ENCODE results near the gene SLC23A2. TPM values are rescaled to one million over a fixed set of nuclear protein-coding genes. Genes with fewer than 3 reads are reported as not detected.

The SLC23A2 gene
- polyA plus RNA-seq, 3 donors = 3.3 to 28.4 (median 6.4) TPM

GRCh38 chr20:5000263-5001173 lies 792 bp downstream of the SLC23A2 start:
- Mint-ChIP-seq H3K9me3 (peaks cover 0 to 3% (median 0%) of the 10 kb centered on the region in 7 donors), H3K27ac (peak overlapping the region in 6 of 7 donors; percentile 81 to 86 (median 84)), H3K4me1 (peaks cover 39% of the 10 kb centered on the region), H3K27me3 (ENCODE audit: low read depth in 3 of 3) (peaks cover 0 to 7% (median 0%) of the 10 kb centered on the region in 3 donors), H3K36me3 (no peaks in the 10 kb centered on the region), H3K4me3 (peak overlapping the region; percentile 97)
- Histone ChIP-seq H4K20me1 (ENCODE audit: insufficient read depth, low read length) (peaks cover 46% of the 10 kb centered on the region), H3K27me3 (ENCODE audit: control insufficient read depth in 2 of 2, insufficient read depth in 2 of 2, low read length in 2 of 2) (no peaks in the 10 kb centered on the region), H3K4me1 (ENCODE audit: control insufficient read depth in 1 of 2, insufficient read depth in 2 of 2, low read length in 2 of 2) (peaks cover 34 to 38% of the 10 kb centered on the region in 2 donors), H3K27ac (ENCODE audit: low read depth in 1 of 2, low read length in 2 of 2) (peak overlapping the region in 1 of 2 donors; percentile 78), H3K36me3 (replicated peaks in 1 of 2; ENCODE audit: control insufficient read depth in 1 of 2, insufficient read depth in 2 of 2, low read length in 2 of 2) (no peaks in the 10 kb centered on the region), H3K79me2 (ENCODE audit: insufficient read depth, low read length) (peaks cover 54% of the 10 kb centered on the region), H3K4me3 (replicated peaks in 1 of 3; ENCODE audit: low read depth in 2 of 3, low read length in 3 of 3) (peak overlapping the region; percentile 59 to 93 (median 65)), H3K9ac (ENCODE audit: insufficient read depth, low read length, poor library complexity, severe bottlenecking) (peak overlapping the region; percentile 81), H3K4me2 (replicated peaks; ENCODE audit: extremely low read depth, low read length, poor library complexity, severe bottlenecking) (peak overlapping the region; percentile 98), H3K9me3 (replicated peaks in 1 of 2; ENCODE audit: control insufficient read depth in 1 of 2, insufficient read depth in 1 of 2, low read length in 2 of 2) (no peaks in the 10 kb centered on the region), H2AFZ (ENCODE audit: insufficient read depth, low read depth, low read length, poor library complexity, severe bottlenecking) (peak overlapping the region; percentile 88)
- intact Hi-C loops (cut with micrococcal nuclease) = loop anchor here (5.0 kb wide), 2 partner anchors 37 to 102 kb away; no protein-coding TSS in a partner anchor
- 5% methylated on average over 51 of the region's 53 CpGs for WGBS (ENCODE audit: insufficient coverage)
- DNase-seq = peak; percentile 28 to 45 (median 32)
- TF ChIP-seq CTCF (IDR thresholded peaks at IDR 0.05) = no peak

- no peak for TF ChIP-seq CTCF (IDR thresholded peaks at IDR 0.05)
- Histone ChIP-seq H3K27me3 (ENCODE audit: control insufficient read depth in 2 of 2, insufficient read depth in 2 of 2, low read length in 2 of 2) (no peaks in the 10 kb centered on the region), H2AFZ (ENCODE audit: insufficient read depth, low read depth, low read length, poor library complexity, severe bottlenecking) (no peak overlapping the region), H3K4me3 (replicated peaks in 1 of 3; ENCODE audit: low read depth in 2 of 3, low read length in 3 of 3) (peak overlapping the region; percentile 59 to 93 (median 65)), H3K79me2 (ENCODE audit: insufficient read depth, low read length) (peaks cover 62% of the 10 kb centered on the region), H3K27ac (ENCODE audit: low read depth in 1 of 2, low read length in 2 of 2) (no peak overlapping the region), H4K20me1 (ENCODE audit: insufficient read depth, low read length) (peaks cover 53% of the 10 kb centered on the region), H3K4me1 (ENCODE audit: control insufficient read depth in 1 of 2, insufficient read depth in 2 of 2, low read length in 2 of 2) (peaks cover 34 to 38% of the 10 kb centered on the region in 2 donors), H3K36me3 (replicated peaks in 1 of 2; ENCODE audit: control insufficient read depth in 1 of 2, insufficient read depth in 2 of 2, low read length in 2 of 2) (no peaks in the 10 kb centered on the region), H3K4me2 (replicated peaks; ENCODE audit: extremely low read depth, low read length, poor library complexity, severe bottlenecking) (peak overlapping the region; percentile 98), H3K9me3 (replicated peaks in 1 of 2; ENCODE audit: control insufficient read depth in 1 of 2, insufficient read depth in 1 of 2, low read length in 2 of 2) (no peaks in the 10 kb centered on the region), H3K9ac (ENCODE audit: insufficient read depth, low read length, poor library complexity, severe bottlenecking) (peak overlapping the region; percentile 81)
- intact Hi-C loops (cut with micrococcal nuclease) = loop anchor here (5.0 kb wide), 2 partner anchors 38 to 103 kb away; no protein-coding TSS in a partner anchor
- no CpG with 5 or more reads among the region's 1 CpG for WGBS (ENCODE audit: insufficient coverage)
- no peak for DNase-seq
- Mint-ChIP-seq H3K9me3 (peaks cover 0 to 3% (median 0%) of the 10 kb centered on the region in 7 donors), H3K4me1 (peaks cover 43% of the 10 kb centered on the region), H3K4me3 (peak overlapping the region; percentile 97), H3K27ac (peak overlapping the region in 1 of 7 donors; percentile 52), H3K36me3 (peaks cover 0 to 2% of the 10 kb centered on the region in 2 donors), H3K27me3 (ENCODE audit: low read depth in 3 of 3) (peaks cover 0 to 7% (median 0%) of the 10 kb centered on the region in 3 donors)
Measured at GRCh38 chr20:4999788-5000187, 1.5 kb downstream of the SLC23A2 start.
